Astrocyte (in vitro differentiated cells and primary cell): ENCODE measurements around the gene CTNNA2. TPM values are rescaled to one million over a fixed set of nuclear protein-coding genes. Genes with fewer than 3 reads are reported as not detected.

Experiments used
- DNase-seq: peaks from one replicate; pipeline ENCODE4 v3.0.0-alpha.2; 2010; ENCODE audit warnings: low read depth
- FAIRE-seq: peaks from 2 replicates; lab custom pipeline; 2011; peaks lifted over from hg19 to GRCh38; lab: Jason Lieb, UNC
- H2AFZ ChIP-seq: 2 replicates; pipeline ENCODE4 v1.6.0; 2012; ENCODE audit warnings: low read depth, low read length, inconsistent platforms
- H3K27ac ChIP-seq: 2 replicates; pipeline ENCODE4 v1.5.1; 2011; ENCODE audit warnings: low read depth, low read length, inconsistent platforms
- H3K27me3 ChIP-seq: 2 replicates; pipeline ENCODE4 v1.6.0; 2011; ENCODE audit warnings: low read length, inconsistent platforms; ENCODE audit not compliant: insufficient read depth
- H3K36me3 ChIP-seq: 2 replicates; pipeline ENCODE4 v1.5.1; 2011; ENCODE audit warnings: low read length, inconsistent platforms; ENCODE audit not compliant: insufficient read depth
- H3K4me1 ChIP-seq: 2 replicates; pipeline ENCODE4 v1.5.1; 2011; ENCODE audit warnings: low read length, inconsistent platforms; ENCODE audit not compliant: insufficient read depth
- H3K4me2 ChIP-seq: 2 replicates; pipeline ENCODE4 v1.6.0; 2012; ENCODE audit warnings: low read length, inconsistent platforms
- H3K4me3 ChIP-seq: 2 replicates; pipeline ENCODE4 v1.5.1; 2011; ENCODE audit warnings: low read depth, mild to moderate bottlenecking, low read length, inconsistent platforms; ENCODE audit not compliant: insufficient read depth
- H3K79me2 ChIP-seq: 2 replicates; pipeline ENCODE4 v1.6.0; 2012; ENCODE audit warnings: mild to moderate bottlenecking, low read length, inconsistent platforms; ENCODE audit not compliant: insufficient read depth
- H3K9ac ChIP-seq: 2 replicates; pipeline ENCODE4 v1.6.0; 2012; ENCODE audit warnings: mild to moderate bottlenecking, low read length, inconsistent platforms
- H3K9me3 ChIP-seq: 2 replicates; pipeline ENCODE4 v1.5.1; 2012; ENCODE audit warnings: low read depth, mild to moderate bottlenecking, low read length, inconsistent platforms; ENCODE audit not compliant: insufficient read depth
- H4K20me1 ChIP-seq: 2 replicates; pipeline ENCODE4 v1.6.0; 2012; ENCODE audit warnings: low read length, inconsistent platforms; ENCODE audit not compliant: insufficient read depth
- H3K27ac Mint-ChIP-seq: one replicate; pipeline ENCODE4 v1.8.0; 2021; ENCODE audit warnings: mild to moderate bottlenecking, mixed read lengths; ENCODE audit not compliant: unreplicated experiment
- H3K27me3 Mint-ChIP-seq: one replicate; pipeline ENCODE4 v1.8.0; 2021; ENCODE audit warnings: low read depth, mixed read lengths; ENCODE audit not compliant: unreplicated experiment
- H3K36me3 Mint-ChIP-seq: one replicate; pipeline ENCODE4 v1.8.0; 2021; ENCODE audit warnings: low read depth, mixed read lengths; ENCODE audit not compliant: unreplicated experiment
- H3K4me1 Mint-ChIP-seq: one replicate; pipeline ENCODE4 v1.8.0; 2021; ENCODE audit warnings: low read depth, mixed read lengths; ENCODE audit not compliant: unreplicated experiment
- H3K4me3 Mint-ChIP-seq: one replicate; pipeline ENCODE4 v1.8.0; 2021; ENCODE audit warnings: mild to moderate bottlenecking, moderate library complexity, mixed read lengths; ENCODE audit not compliant: unreplicated experiment
- H3K9me3 Mint-ChIP-seq: one replicate; pipeline ENCODE4 v1.8.0; 2021; ENCODE audit warnings: mild to moderate bottlenecking, mixed read lengths; ENCODE audit not compliant: unreplicated experiment
- EZH2 ChIP-seq: IDR thresholded peaks from 2 replicates; pipeline ENCODE4 v1.6.1; 2012; ENCODE audit warnings: mild to moderate bottlenecking, low read length, inconsistent platforms; ENCODE audit not compliant: insufficient read depth
- total RNA-seq: library from RNA; stranded (reverse); gene quantifications from 2 replicates; pipeline ENCODE4 v1.2.1, GENCODE V29; 2021
- TF ChIP-seq, protein P1 (sequence below): IDR thresholded peaks from 2 replicates; pipeline ENCODE4 v1.5.1; 2011; ENCODE audit warnings: low read depth, mild to moderate bottlenecking, inconsistent platforms, low read length, moderate library complexity; ENCODE audit not compliant: insufficient read depth

CTNNA2 gene
- total RNA-seq, 1 donor from 2014 or later: 3.9 TPM

DNA sequence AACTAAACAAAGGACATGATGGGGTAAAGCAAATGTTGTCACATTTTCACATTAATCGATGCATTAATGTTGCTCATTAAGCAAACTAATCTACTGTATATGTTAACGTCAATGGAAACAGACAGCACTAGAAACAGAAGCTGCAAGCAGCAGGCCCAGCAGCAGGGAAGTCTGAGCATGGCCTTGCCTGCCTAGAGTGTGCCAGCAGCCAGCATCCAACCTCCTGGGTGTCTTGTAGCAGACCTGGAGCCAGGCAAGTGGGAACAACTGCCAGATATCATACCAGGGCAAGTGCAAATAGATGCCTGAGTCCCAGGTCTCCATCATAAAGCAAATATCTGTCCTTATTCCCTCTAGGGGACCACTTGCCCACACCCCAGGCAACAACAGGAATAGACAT, 472.7 kb downstream of the CTNNA2 start:
- Histone ChIP-seq H3K36me3 (no peaks in the 10 kb centered on the region), H3K4me2 (no peak overlapping the region), H3K27ac (no peak overlapping the region), H2AFZ (no peak overlapping the region), H3K27me3 (no peaks in the 10 kb centered on the region), H3K4me3 (no peak overlapping the region), H3K79me2 (no peaks in the 10 kb centered on the region), H4K20me1 (no peaks in the 10 kb centered on the region), H3K9me3 (no peaks in the 10 kb centered on the region), H3K4me1 (no peaks in the 10 kb centered on the region), H3K9ac (no peak overlapping the region)
- Mint-ChIP-seq H3K27ac (no peak overlapping the region), H3K27me3 (peaks cover 3% of the 10 kb centered on the region), H3K36me3 (no peaks in the 10 kb centered on the region), H3K4me3 (no peak overlapping the region), H3K4me1 (no peaks in the 10 kb centered on the region), H3K9me3 (no peaks in the 10 kb centered on the region)
- DNase-seq (no peak), FAIRE-seq (no peak)
- TF ChIP-seq, protein P1, sequence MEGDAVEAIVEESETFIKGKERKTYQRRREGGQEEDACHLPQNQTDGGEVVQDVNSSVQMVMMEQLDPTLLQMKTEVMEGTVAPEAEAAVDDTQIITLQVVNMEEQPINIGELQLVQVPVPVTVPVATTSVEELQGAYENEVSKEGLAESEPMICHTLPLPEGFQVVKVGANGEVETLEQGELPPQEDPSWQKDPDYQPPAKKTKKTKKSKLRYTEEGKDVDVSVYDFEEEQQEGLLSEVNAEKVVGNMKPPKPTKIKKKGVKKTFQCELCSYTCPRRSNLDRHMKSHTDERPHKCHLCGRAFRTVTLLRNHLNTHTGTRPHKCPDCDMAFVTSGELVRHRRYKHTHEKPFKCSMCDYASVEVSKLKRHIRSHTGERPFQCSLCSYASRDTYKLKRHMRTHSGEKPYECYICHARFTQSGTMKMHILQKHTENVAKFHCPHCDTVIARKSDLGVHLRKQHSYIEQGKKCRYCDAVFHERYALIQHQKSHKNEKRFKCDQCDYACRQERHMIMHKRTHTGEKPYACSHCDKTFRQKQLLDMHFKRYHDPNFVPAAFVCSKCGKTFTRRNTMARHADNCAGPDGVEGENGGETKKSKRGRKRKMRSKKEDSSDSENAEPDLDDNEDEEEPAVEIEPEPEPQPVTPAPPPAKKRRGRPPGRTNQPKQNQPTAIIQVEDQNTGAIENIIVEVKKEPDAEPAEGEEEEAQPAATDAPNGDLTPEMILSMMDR: no peak
- TF ChIP-seq EZH2: no peak

DNA sequence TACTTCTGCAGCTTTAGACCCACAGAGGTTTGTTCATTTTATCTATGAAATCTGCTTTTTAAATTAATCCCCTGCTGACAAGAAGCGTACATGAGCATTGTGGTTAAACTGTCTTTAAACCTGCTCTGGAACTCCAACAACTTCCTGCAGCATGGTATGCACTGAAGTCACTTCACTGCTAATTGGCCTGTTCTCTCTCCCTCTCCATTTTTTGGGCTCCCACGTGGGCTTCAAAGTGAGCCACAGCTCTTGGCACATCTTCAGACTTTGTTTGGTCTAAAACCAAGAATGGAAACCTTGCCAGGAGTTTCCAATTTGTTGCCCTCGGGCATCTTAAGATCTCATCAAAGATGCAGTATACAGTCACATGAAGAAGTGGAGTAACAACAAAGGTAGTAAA, 480.3 kb downstream of the CTNNA2 start:
- Histone ChIP-seq H3K9me3 (no peaks in the 10 kb centered on the region), H3K4me2 (no peak overlapping the region), H3K27ac (no peak overlapping the region), H4K20me1 (no peaks in the 10 kb centered on the region), H3K4me1 (no peaks in the 10 kb centered on the region), H3K27me3 (no peaks in the 10 kb centered on the region), H3K4me3 (no peak overlapping the region), H3K9ac (no peak overlapping the region), H3K36me3 (no peaks in the 10 kb centered on the region), H2AFZ (no peak overlapping the region), H3K79me2 (no peaks in the 10 kb centered on the region)
- Mint-ChIP-seq H3K27me3 (peaks cover 3% of the 10 kb centered on the region), H3K9me3 (no peaks in the 10 kb centered on the region), H3K4me1 (peaks cover 9% of the 10 kb centered on the region), H3K27ac (no peak overlapping the region), H3K36me3 (no peaks in the 10 kb centered on the region), H3K4me3 (no peak overlapping the region)
- no peak for TF ChIP-seq EZH2
- DNase-seq: peak; percentile 18
- no peak for FAIRE-seq

DNA sequence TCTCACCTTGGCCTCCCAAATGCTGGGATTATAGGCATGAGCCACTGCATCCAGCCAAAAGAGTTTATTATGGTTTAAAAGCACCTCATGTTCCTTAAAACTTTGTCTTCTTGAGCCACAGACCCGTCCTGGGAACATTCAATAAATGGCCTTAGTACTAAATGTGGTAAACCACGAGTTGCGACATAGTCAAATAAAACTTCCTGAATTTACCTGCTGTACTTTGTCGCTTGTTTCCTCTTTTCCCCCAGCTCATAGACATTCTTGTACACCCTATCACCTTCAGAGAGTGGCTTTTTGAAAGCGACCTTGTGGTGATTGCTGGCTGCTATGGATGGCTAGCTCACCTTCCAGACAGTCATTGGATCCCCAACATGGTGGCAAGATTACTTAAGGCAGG, 481.3 kb downstream of the CTNNA2 start:
- Mint-ChIP-seq H3K27me3 (peaks cover 3% of the 10 kb centered on the region), H3K27ac (no peak overlapping the region), H3K9me3 (no peaks in the 10 kb centered on the region), H3K36me3 (no peaks in the 10 kb centered on the region), H3K4me3 (no peak overlapping the region), H3K4me1 (peaks cover 9% of the 10 kb centered on the region)
- Histone ChIP-seq H3K36me3 (no peaks in the 10 kb centered on the region), H3K4me2 (no peak overlapping the region), H2AFZ (no peak overlapping the region), H3K9ac (no peak overlapping the region), H3K4me1 (no peaks in the 10 kb centered on the region), H3K79me2 (no peaks in the 10 kb centered on the region), H3K4me3 (no peak overlapping the region), H3K27ac (no peak overlapping the region), H3K27me3 (no peaks in the 10 kb centered on the region), H4K20me1 (no peaks in the 10 kb centered on the region), H3K9me3 (no peaks in the 10 kb centered on the region)
- DNase-seq (no peak), FAIRE-seq (no peak)
- TF ChIP-seq EZH2: no peak
- TF ChIP-seq, protein P1: no peak
